Heart left ventricle (tissue), 16 donors: ENCODE results near the gene EPS8L1. TPM values are rescaled to one million over a fixed set of nuclear protein-coding genes. Genes with fewer than 3 reads are reported as not detected.
A peak's percentile ranks its signal among the peaks of the same experiment; 100 is the strongest.

ENCODE experiments used
- ATAC-seq, 4 donors: fragments of 200-7000 bp; cut with Tn5 transposase; one replicate each; pipeline ENCODE4 v1.9.1; 2020 to 2022; ENCODE audit warnings: moderate library complexity in 4 of 4, mild to moderate bottlenecking in 3 of 4, moderate number of reproducible peaks in 1 of 4
- DNase-seq, 5 donors: peaks; one replicate each; pipeline ENCODE4 v3.0.0-alpha.2; 2020
- H3K27ac ChIP-seq, 12 donors: fragments of 200-600 bp; sonication (generic) in 4 of 12; one replicate each; pipeline versions ENCODE4 v1.5.0 to v1.8.0; 2016 to 2022; ENCODE audit warnings: mild to moderate bottlenecking in 2 of 12
- H3K27me3 ChIP-seq, 9 donors: fragments of 200-600 bp; sonication (generic) in 2 of 9; one replicate each; pipeline versions ENCODE4 v1.5.1 to v1.8.0; 2016 to 2022; ENCODE audit warnings: mild to moderate bottlenecking in 3 of 9
- H3K36me3 ChIP-seq, 9 donors: fragments of 200-600 bp; sonication (generic) in 2 of 9; one replicate each; pipeline versions ENCODE4 v1.5.0 to v1.8.0; 2018 to 2022; ENCODE audit warnings: mild to moderate bottlenecking in 2 of 9
- H3K4me1 ChIP-seq, 12 donors: fragments of 200-600 bp; sonication (generic) in 4 of 12; one replicate each; pipeline versions ENCODE4 v1.5.0 to v1.8.0; 2016 to 2022; ENCODE audit warnings: mild to moderate bottlenecking in 3 of 12
- H3K4me3 ChIP-seq, 12 donors: fragments of 200-600 bp; sonication (generic) in 4 of 12; one replicate each; pipeline versions ENCODE4 v1.5.0 to v1.8.0; 2017 to 2022; ENCODE audit warnings: mild to moderate bottlenecking in 9 of 12, moderate library complexity in 4 of 12
- H3K9me3 ChIP-seq, 12 donors: fragments of 200-600 bp; sonication (generic) in 4 of 12; one replicate each; pipeline versions ENCODE4 v1.5.0 to v1.8.0; 2016 to 2022; ENCODE audit warnings: mild to moderate bottlenecking in 1 of 12
- CTCF ChIP-seq, 12 donors: fragments of 200-600 bp; sonication (generic) in 4 of 12; IDR thresholded peaks; one replicate each; pipeline versions ENCODE4 v1.5.0 to v1.8.0; 2018 to 2022; ENCODE audit warnings: antibody characterized with exemption in 12 of 12, mild to moderate bottlenecking in 5 of 12
- POLR2A ChIP-seq, 2 donors: fragments of 450-650 bp; IDR thresholded peaks; one replicate each; pipeline ENCODE4 v1.6.1; 2017; ENCODE audit warnings: antibody characterized with exemption in 2 of 2, mild to moderate bottlenecking in 2 of 2, moderate library complexity in 2 of 2
- WGBS, 4 donors: extraction: QIAGEN DNeasy Blood & Tissue Kit in 2 of 4; methylation state at CpG; one replicate each; pipeline versions ENCODE4 v1.1.5 to v1.1.7; 2013 to 2018; 5-methylcytosine and 5-hydroxymethylcytosine counted together
- intact Hi-C, 10 donors: fragments of 100-400 bp; cut with DNase I; formaldehyde crosslinking; loops; one replicate each; pipeline versions ENCODE4 v1.11.1 to v1.14.2; 2022
- polyA plus RNA-seq, 2 donors: library from polyadenylated mRNA; stranded (reverse); fragments of 200-250 nt; gene quantifications; one replicate each; pipeline ENCODE4 v1.2.3, GENCODE V29; 2013
- total RNA-seq, 9 donors: library from RNA; depleted of rRNA in 2 of 9; stranded (reverse); fragments of >200 nt in 2 of 9; fragmentation: NEBNext Ultra II Directional in 3 of 9; extraction: Animal tissue kit (Norgen Biotek cat#: 25700) in 3 of 9; gene quantifications; one replicate each; pipeline versions ENCODE4 v1.1.0 to v1.2.4, GENCODE V29; 2016 to 2023
- donor health status: ischemic (EF 13 %, LVEDD 7.1; RV severe dilation, severe dysfunction).
- donor health status: healthy with polysubstance abuse.
- donor health status: DM: no; HTN: yes; CAD: no.
- donor health status: DM: no; HTN: no; CAD: no.
- donor health status: ischemic (EF 25% LVEDD 6.9; RV normal size, moderate dysfunction).
- donor health status: ischemic (EF 25% LVEDD 5.7; RV mildly dilated, moderate dysfunction).
- donor health status: healthy.
- donor health status: DM: yes; HTN: yes; CAD: no.
- donor health status: ischemic (EF 35%, LVEDD 5.7; RV mildly dilated, moderate dysfunction).
- donor health status: nonischemic (EF 11% LVEDD 7.7; RV severe dilation, severe dysfunction).
- donor health status: DM: yes; HTN: yes; CAD: no.
- donor health status: PGD.
- donor health status: ischemic (EF 29% LVEDD 5.4; RV normal size, mild dysfunction).
- donor health status: nonischemic (EF 23%, LVEDD 6.1; RV moderate dilation, normal function).

EPS8L1 gene
- total and polyA plus RNA-seq, 11 donors: 0.44 to 25.5 (median 2.0) TPM

DNA sequence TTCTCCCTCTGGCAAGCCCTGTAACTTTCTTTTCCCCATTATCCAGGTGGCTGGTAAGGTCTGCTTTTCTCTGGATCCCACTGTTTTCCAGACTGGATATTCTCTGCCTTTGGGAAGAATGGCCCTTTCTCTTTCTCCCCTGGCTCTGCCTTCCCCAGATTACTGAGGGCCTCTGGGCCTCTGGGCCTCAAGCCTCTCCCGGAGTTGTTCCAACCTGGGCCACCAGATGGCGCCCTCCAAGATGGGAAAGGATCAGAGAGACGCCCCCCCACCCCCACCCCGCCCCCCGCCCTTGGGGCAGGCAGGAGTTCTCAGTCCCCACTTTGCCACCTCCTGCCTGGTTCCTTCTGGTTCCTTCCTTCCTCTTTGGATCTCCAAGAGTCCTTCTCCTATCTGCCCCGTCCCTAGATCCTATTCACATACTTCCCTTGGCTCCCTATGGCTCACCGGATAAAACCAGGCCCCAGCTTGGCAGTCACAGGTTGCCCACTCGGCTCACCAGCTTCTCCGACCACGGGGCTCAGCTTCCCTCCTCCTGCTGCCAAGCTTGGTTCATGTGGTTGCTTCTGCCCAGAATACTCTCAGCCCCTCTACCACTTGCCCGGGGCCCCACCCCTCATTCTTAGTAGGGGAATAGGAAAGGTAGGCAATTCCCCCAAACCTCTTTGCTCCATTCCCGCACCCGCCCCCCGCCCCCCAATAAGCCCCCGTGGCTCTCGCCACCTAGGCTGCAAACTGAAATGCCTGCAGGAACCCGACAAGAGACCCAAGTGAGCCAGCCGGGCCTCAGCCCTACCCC is 13.1 kb downstream of the EPS8L1 start:
- peak in 3 of 4 donors; percentile 11 to 27 (median 27) for ATAC-seq
- peak in 4 of 5 donors; percentile 66 to 88 (median 74) for DNase-seq
- Histone ChIP-seq H3K4me3 (peak overlapping the region in 6 of 12 donors; percentile 46 to 67 (median 58)), H3K36me3 (peaks cover 0 to 36% (median 31%) of the 10 kb centered on the region in 9 donors), H3K27me3 (peaks cover 0 to 39% (median 12%) of the 10 kb centered on the region in 9 donors), H3K27ac (peak overlapping the region in 5 of 12 donors; percentile 3 to 66 (median 28)), H3K9me3 (no peaks in the 10 kb centered on the region), H3K4me1 (peaks cover 0 to 42% (median 22%) of the 10 kb centered on the region in 12 donors)
- intact Hi-C loops: loop anchor here in 1 of 10 donors (2.0 kb wide), 1 partner anchor 26 kb away; no protein-coding TSS in a partner anchor
- peak; percentile 81 to 96 (median 88) for TF ChIP-seq CTCF (IDR thresholded peaks at IDR 0.05)
- no peak for TF ChIP-seq POLR2A (IDR thresholded peaks at IDR 0.05)
- 49 to 58% (median 51%) methylated on average over 17 to 18 of the region's 18 CpGs for WGBS, 4 donors

GRCh38 chr19:55089342-55089944 is 13.8 kb downstream of the EPS8L1 start:
- 77 to 81% (median 79%) methylated on average over 3 of the region's 3 CpGs for WGBS, 4 donors
- Histone ChIP-seq H3K4me3 (no peak overlapping the region), H3K27ac (no peak overlapping the region), H3K27me3 (peaks cover 0 to 32% (median 5%) of the 10 kb centered on the region in 9 donors), H3K9me3 (no peaks in the 10 kb centered on the region), H3K36me3 (peaks cover under 1 to 39% (median 34%) of the 10 kb centered on the region in 9 donors), H3K4me1 (peaks cover 0 to 42% (median 22%) of the 10 kb centered on the region in 12 donors)
- DNase-seq: peak in 2 of 5 donors; percentile 14 to 21
- intact Hi-C loops: loop anchor here in 1 of 10 donors (2.0 kb wide), 1 partner anchor 25 kb away; no protein-coding TSS in a partner anchor
- TF ChIP-seq POLR2A (IDR thresholded peaks at IDR 0.05) (no peak), CTCF (IDR thresholded peaks at IDR 0.05) (no peak)
- ATAC-seq: no peak

- ATAC-seq: no peak
- WGBS, 4 donors: 88 to 94% (median 94%) methylated on average over 13 of the region's 13 CpGs
- Histone ChIP-seq H3K27ac (no peak overlapping the region), H3K27me3 (peaks cover 0 to 21% (median 0%) of the 10 kb centered on the region in 9 donors), H3K9me3 (no peaks in the 10 kb centered on the region), H3K4me1 (peaks cover 0 to 42% (median 22%) of the 10 kb centered on the region in 12 donors), H3K4me3 (no peak overlapping the region), H3K36me3 (peaks cover 4 to 51% (median 45%) of the 10 kb centered on the region in 9 donors)
- peak in 1 of 5 donors; percentile 26 for DNase-seq
- intact Hi-C loops: no loop called here
- TF ChIP-seq CTCF (IDR thresholded peaks at IDR 0.05) (no peak), POLR2A (IDR thresholded peaks at IDR 0.05) (no peak)
Measured at GRCh38 chr19:55090564-55090963, 14.9 kb downstream of the EPS8L1 start.
